Adipocyte (in vitro differentiated cells): Measurements from ENCODE around the gene MEF2B.
A peak's percentile ranks its signal among the peaks of the same experiment; 100 is the strongest.
"Not testable (repeated sequence)": the region's sequence is repeated elsewhere in the genome, so short reads cannot be mapped to it uniquely, and the experiment has no call there.

Source experiments
- DNase-seq: peaks from one replicate; pipeline ENCODE4 v3.0.0-alpha.2; 2015; ENCODE audit warnings: low read depth
- H3K27me3 ChIP-seq: replicated peaks from 2 replicates; pipeline ENCODE4 v1.7.0; 2013; ENCODE audit warnings: mild to moderate bottlenecking, low read length, moderate library complexity; ENCODE audit not compliant: control insufficient read depth, insufficient read depth
- H3K36me3 ChIP-seq: 2 replicates; pipeline ENCODE4 v1.7.0; 2013; ENCODE audit warnings: low read length, mild to moderate bottlenecking, moderate library complexity; ENCODE audit not compliant: control insufficient read depth, insufficient read depth, severe bottlenecking
- H3K4me1 ChIP-seq: 2 replicates; pipeline ENCODE4 v1.7.0; 2013; ENCODE audit warnings: mild to moderate bottlenecking, low read length, moderate library complexity; ENCODE audit not compliant: control insufficient read depth, insufficient read depth
- H3K4me3 ChIP-seq: 2 replicates; pipeline ENCODE4 v1.7.0; 2013; ENCODE audit warnings: mild to moderate bottlenecking, low read length, moderate library complexity
- H3K9ac ChIP-seq: 2 replicates; pipeline ENCODE4 v1.7.0; 2013; ENCODE audit warnings: mild to moderate bottlenecking, low read length, moderate library complexity
- H3K9me3 ChIP-seq: 2 replicates; pipeline ENCODE4 v1.7.0; 2013; ENCODE audit warnings: mild to moderate bottlenecking, low read length, moderate library complexity; ENCODE audit not compliant: control insufficient read depth

MEF2B gene

GRCh38 chr19:19105365-19106055, 64.6 kb downstream of the MEF2B start:
- Histone ChIP-seq H3K4me3 (peak overlapping the region; percentile 76), H3K9me3 (no peaks in the 10 kb centered on the region), H3K4me1 (peaks cover 20% of the 10 kb centered on the region), H3K36me3 (peaks cover 4% of the 10 kb centered on the region), H3K9ac (peak overlapping the region; percentile 63), H3K27me3 (no peaks in the 10 kb centered on the region)
- peak; percentile 51 for DNase-seq

DNA sequence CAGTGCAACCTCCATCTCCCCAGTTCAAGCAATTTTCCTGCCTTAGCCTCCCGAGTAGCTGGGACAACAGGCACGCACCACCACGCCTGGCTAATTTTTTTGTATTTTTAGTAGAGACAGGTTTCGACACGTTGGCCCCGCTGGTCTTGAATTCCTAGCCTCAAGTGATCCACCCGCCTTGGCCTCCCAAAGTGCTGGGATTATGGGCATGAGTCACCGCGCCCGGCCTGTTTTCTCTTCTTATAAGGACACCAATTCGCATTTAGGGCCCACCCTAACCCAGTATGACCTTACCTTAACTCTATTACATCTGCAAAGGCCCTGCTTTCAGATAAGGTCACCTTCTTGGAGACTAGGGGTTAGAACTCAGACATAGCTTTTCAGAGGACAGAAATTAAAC, 66.9 kb downstream of the MEF2B start:
- Histone ChIP-seq H3K9me3 (no peaks in the 10 kb centered on the region), H3K4me1 (peaks cover 19% of the 10 kb centered on the region), H3K27me3 (no peaks in the 10 kb centered on the region), H3K36me3 (peaks cover 4% of the 10 kb centered on the region), H3K9ac (no peak overlapping the region), H3K4me3 (no peak overlapping the region)
- no peak for DNase-seq

GRCh38 chr19:19102566-19102965, 67.5 kb downstream of the MEF2B start:
- H3K36me3 ChIP-seq, H3K4me3 ChIP-seq, DNase-seq, H3K9ac ChIP-seq, H3K9me3 ChIP-seq, H3K27me3 ChIP-seq: not testable (repeated sequence)
- H3K4me1 ChIP-seq: peaks cover 19% of the 10 kb centered on the region

GRCh38 chr19:19101540-19101939, 68.5 kb downstream of the MEF2B start:
- Histone ChIP-seq H3K27me3 (no peaks in the 10 kb centered on the region), H3K4me1 (peaks cover 19% of the 10 kb centered on the region), H3K9me3 (no peaks in the 10 kb centered on the region)

GRCh38 chr19:19098703-19099632, 71.1 kb downstream of the MEF2B start:
- Histone ChIP-seq H3K4me3 (no peak overlapping the region), H3K36me3 (peaks cover 4% of the 10 kb centered on the region), H3K9ac (no peak overlapping the region), H3K4me1 (peaks cover 9% of the 10 kb centered on the region), H3K9me3 (no peaks in the 10 kb centered on the region), H3K27me3 (no peaks in the 10 kb centered on the region)
- DNase-seq: peak; percentile 14

More at GRCh38 chr19:19101540-19101939, 68.5 kb downstream of the MEF2B start:
- no peak overlapping the region for H3K4me3 ChIP-seq
- no peak overlapping the region for H3K9ac ChIP-seq
- H3K36me3 ChIP-seq: peaks cover 4% of the 10 kb centered on the region
- DNase-seq: no peak

DNA sequence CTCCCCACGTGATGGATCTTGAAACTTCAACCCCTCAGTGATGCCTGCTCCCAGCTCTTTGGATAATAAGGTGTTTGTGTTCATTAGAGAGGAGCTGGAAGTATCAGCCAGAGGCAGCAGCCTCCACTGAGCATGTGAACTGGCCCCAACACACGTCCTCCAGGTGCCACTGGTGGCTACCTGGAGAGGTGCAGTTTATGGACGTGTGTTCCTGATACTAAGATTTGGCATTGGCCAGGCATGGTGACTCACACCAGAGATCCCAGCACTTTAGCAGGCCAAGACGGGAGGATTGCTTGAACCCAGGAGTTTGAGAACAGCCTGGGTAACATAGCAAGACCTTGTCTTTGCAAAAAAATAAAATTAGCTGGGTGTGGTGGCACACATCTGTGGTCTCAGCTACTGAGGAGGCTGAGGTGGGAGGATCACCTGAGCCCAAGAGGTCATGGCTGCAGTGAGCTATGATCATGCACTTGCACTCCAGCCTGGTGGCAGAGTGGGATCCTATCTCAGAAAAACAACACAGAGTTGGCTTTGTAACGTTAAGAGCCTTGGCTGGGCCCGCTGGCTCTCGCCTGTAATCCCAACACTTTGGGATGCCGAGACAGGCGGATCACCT, 71.9 kb downstream of the MEF2B start:
- Histone ChIP-seq H3K36me3 (peaks cover 4% of the 10 kb centered on the region), H3K4me3 (no peak overlapping the region), H3K9me3 (no peaks in the 10 kb centered on the region), H3K4me1 (peaks cover 9% of the 10 kb centered on the region), H3K27me3 (no peaks in the 10 kb centered on the region), H3K9ac (no peak overlapping the region)
- no peak for DNase-seq

- no peak for DNase-seq
- H3K36me3 ChIP-seq: peaks cover 4% of the 10 kb centered on the region
- peaks cover 9% of the 10 kb centered on the region for H3K4me1 ChIP-seq
- H3K27me3 ChIP-seq: no peaks in the 10 kb centered on the region
- no peak overlapping the region for H3K4me3 ChIP-seq
- H3K9ac ChIP-seq: no peak overlapping the region
- H3K9me3 ChIP-seq: no peaks in the 10 kb centered on the region
These were observed 73.1 kb downstream of the MEF2B start for GRCh38 chr19:19096641-19097627.

- H3K9ac ChIP-seq: no peak overlapping the region
- no peak for DNase-seq
- no peak overlapping the region for H3K4me3 ChIP-seq
These were observed 74.4 kb downstream of the MEF2B start for GRCh38 chr19:19095691-19096090.

More at GRCh38 chr19:19095691-19096090, 74.4 kb downstream of the MEF2B start:
- Histone ChIP-seq H3K9me3 (no peaks in the 10 kb centered on the region), H3K27me3 (no peaks in the 10 kb centered on the region), H3K36me3 (no peaks in the 10 kb centered on the region), H3K4me1 (peaks cover 9% of the 10 kb centered on the region)
